Activated CD8-positive, alpha-beta T cell treated with anti-CD3 and anti-CD28 coated beads for 36 hours (primary cell): ENCODE measurements around the gene JMJD7. TPM values are rescaled to one million over a fixed set of nuclear protein-coding genes. Genes with fewer than 3 reads are reported as not detected.

Experiments
- ATAC-seq: fragments of 200-7000 bp; cut with Tn5 transposase; one replicate; pipeline ENCODE4 v1.10.0; 2021; ENCODE audit warnings: mild to moderate bottlenecking, moderate library complexity
- CTCF ChIA-PET: fragments of 350-600 bp; sonication (Branson Sonifier 250); formaldehyde crosslinking; loops from one replicate; lab custom pipeline; 2021; ENCODE audit warnings: antibody characterized with exemption; lab: Charles Lee
- POLR2A ChIA-PET: fragments of 350-600 bp; sonication (Branson Sonifier 250); formaldehyde crosslinking; loops from one replicate; lab custom pipeline; 2021; ENCODE audit warnings: antibody characterized with exemption; lab: Charles Lee
- DNase-seq: peaks from one replicate; pipeline ENCODE4 v3.0.0-alpha.2; 2020
- H3K27ac Mint-ChIP-seq: one replicate; pipeline ENCODE4 v1.8.0; 2021; ENCODE audit warnings: mild to moderate bottlenecking, mixed read lengths
- H3K27me3 Mint-ChIP-seq: one replicate; pipeline ENCODE4 v1.8.0; 2021; ENCODE audit warnings: mixed read lengths
- H3K36me3 Mint-ChIP-seq: one replicate; pipeline ENCODE4 v1.8.0; 2021; ENCODE audit warnings: low read depth, mixed read lengths
- H3K4me1 Mint-ChIP-seq: one replicate; pipeline ENCODE4 v1.8.0; 2021; ENCODE audit warnings: low read depth, mixed read lengths
- H3K4me3 Mint-ChIP-seq: one replicate; pipeline ENCODE4 v1.8.0; 2021; ENCODE audit warnings: mild to moderate bottlenecking, moderate library complexity, mixed read lengths
- H3K9me3 Mint-ChIP-seq: one replicate; pipeline ENCODE4 v1.8.0; 2021; ENCODE audit warnings: mixed read lengths
- CTCF ChIP-seq: fragments of 200-600 bp; IDR thresholded peaks from one replicate; pipeline ENCODE4 v1.8.0; 2022; ENCODE audit warnings: antibody characterized with exemption, mild to moderate bottlenecking
- intact Hi-C: fragments of 100-400 bp; cut with micrococcal nuclease; formaldehyde crosslinking; loops from one replicate; pipeline ENCODE4 v1.10.0; 2022
- total RNA-seq, 2 experiments: library from RNA; stranded (reverse); gene quantifications; one replicate each; pipeline ENCODE4 v1.2.3, GENCODE V29; 2021

The JMJD7 gene
- total RNA-seq, 2 experiments from 2014 or later: 8.2 to 13.2 TPM

- ChIA-PET POLR2A (interaction anchor here (1.1 kb wide), 1 partner anchor 11 kb away, joined by 4 read pairs; no protein-coding TSS in a partner anchor), CTCF (interaction anchor here (1.3 to 7.8 kb wide), 3 partner anchors 15 to 185 kb away, joined by 3 to 44 read pairs (median 39); partner anchors contain the start of gene MAPKBP1)
- peaks cover 35% of the 10 kb centered on the region for H3K4me1 Mint-ChIP-seq
- intact Hi-C loops: no loop called here
- H3K27me3 Mint-ChIP-seq: no peaks in the 10 kb centered on the region
- H3K36me3 Mint-ChIP-seq: peaks cover under 1% of the 10 kb centered on the region
- H3K4me3 Mint-ChIP-seq: no peak overlapping the region
- ATAC-seq: no peak
- H3K9me3 Mint-ChIP-seq: no peaks in the 10 kb centered on the region
- TF ChIP-seq CTCF: no peak
- DNase-seq: no peak
- no peak overlapping the region for H3K27ac Mint-ChIP-seq
Observed at GRCh38 chr15:41789236-41789635, 38.7 kb upstream of the JMJD7 start.

DNA sequence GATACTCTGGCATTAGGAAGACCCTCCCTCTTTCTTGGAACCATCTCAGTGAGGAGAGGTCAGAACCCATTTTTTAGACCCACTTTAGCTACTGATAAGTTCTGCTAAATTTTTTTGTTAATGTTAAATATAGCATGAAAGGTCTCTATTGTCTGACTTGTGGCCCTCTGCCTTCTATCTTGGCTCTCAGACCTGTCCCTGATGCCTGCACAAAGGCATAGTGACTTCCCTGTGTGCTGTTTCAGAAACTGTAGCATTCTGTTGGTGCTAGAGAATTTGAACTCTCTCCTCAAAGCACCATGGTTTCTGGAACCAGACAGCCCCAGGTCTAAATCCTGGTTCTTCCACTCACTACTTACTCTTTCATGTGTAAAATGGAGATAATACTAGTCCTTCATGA lies 38.2 kb upstream of the JMJD7 start:
- TF ChIP-seq CTCF: no peak
- Mint-ChIP-seq H3K27ac (no peak overlapping the region), H3K9me3 (no peaks in the 10 kb centered on the region), H3K36me3 (no peaks in the 10 kb centered on the region), H3K4me1 (peaks cover 35% of the 10 kb centered on the region), H3K27me3 (no peaks in the 10 kb centered on the region), H3K4me3 (no peak overlapping the region)
- intact Hi-C loops: no loop called here
- ATAC-seq (no peak), DNase-seq (no peak)
- ChIA-PET CTCF (interaction anchor here (1.3 to 7.8 kb wide), 3 partner anchors 16 to 186 kb away, joined by 3 to 44 read pairs (median 39); partner anchors contain the start of gene MAPKBP1), POLR2A (interaction anchor here (1.1 kb wide), 1 partner anchor 12 kb away, joined by 4 read pairs; no protein-coding TSS in a partner anchor)

- no peak overlapping the region for H3K27ac Mint-ChIP-seq
Observed at GRCh38 chr15:41790169-41790568, 37.7 kb upstream of the JMJD7 start.

DNA sequence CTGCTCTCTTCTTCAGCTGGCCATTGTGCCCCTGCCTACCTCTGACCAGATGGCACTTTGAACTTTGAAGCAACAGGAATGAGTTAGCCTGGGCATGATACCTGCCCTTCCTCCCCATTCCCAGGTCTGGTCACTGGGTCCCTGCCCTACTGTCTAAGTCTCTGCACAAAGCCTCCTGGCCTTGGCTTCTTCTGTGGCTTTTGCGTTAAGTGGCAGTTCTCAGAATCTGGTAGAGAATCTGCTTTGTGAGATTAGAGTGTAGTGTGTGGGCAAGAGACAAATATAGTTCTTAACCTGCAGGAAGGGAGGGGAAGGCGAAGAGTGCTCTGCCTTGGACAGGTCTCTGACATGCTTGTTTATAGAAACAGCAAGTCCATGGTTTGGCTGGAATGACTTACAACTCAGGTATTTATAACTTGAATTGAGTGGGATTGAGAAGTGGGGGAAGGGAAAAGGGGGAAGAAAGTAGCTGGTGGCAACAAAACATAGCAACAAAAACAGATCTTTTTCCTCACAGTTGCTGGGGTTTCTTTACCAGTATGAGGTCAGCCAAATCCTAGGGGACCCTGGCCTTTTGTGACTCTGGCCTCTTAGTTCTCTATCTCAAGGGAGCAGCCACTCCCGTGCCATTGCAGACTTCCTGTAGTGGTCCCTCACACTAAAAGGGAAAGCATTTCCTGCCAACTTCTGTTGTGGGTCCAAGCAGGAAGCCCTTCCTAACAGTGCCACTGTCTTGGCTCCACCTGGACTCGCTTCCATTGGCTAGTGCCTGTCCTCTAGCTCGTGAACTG lies 36.9 kb upstream of the JMJD7 start:
- no peak overlapping the region for H3K4me3 Mint-ChIP-seq
- ChIA-PET POLR2A (interaction anchor here (0.7 to 1.7 kb wide), 2 partner anchors 16 to 36 kb away, joined by 3 to 6 read pairs; partner anchors contain the start of gene MAPKBP1), CTCF (interaction anchor here (1.5 to 7.8 kb wide), 3 partner anchors 12 to 21 kb away, joined by 4 to 44 read pairs (median 39); partner anchors contain the start of gene MAPKBP1)
- H3K4me1 Mint-ChIP-seq: peaks cover 40% of the 10 kb centered on the region
- ATAC-seq: peak; percentile 62
- peak overlapping the region; percentile 64 for H3K27ac Mint-ChIP-seq
- no peaks in the 10 kb centered on the region for H3K9me3 Mint-ChIP-seq
- no peaks in the 10 kb centered on the region for H3K36me3 Mint-ChIP-seq
- no peak for TF ChIP-seq CTCF
- DNase-seq: no peak
- intact Hi-C loops: no loop called here
- H3K27me3 Mint-ChIP-seq: no peaks in the 10 kb centered on the region

More at GRCh38 chr15:41790169-41790568, 37.7 kb upstream of the JMJD7 start:
- ChIA-PET POLR2A (interaction anchor here (0.7 kb wide), 1 partner anchor 37 kb away, joined by 3 read pairs; no protein-coding TSS in a partner anchor), CTCF (interaction anchor here (5.9 to 7.8 kb wide), 2 partner anchors 16 to 22 kb away, joined by 39 to 44 read pairs; partner anchors contain the start of gene MAPKBP1)
- TF ChIP-seq CTCF: no peak
- H3K36me3 Mint-ChIP-seq: no peaks in the 10 kb centered on the region
- H3K27me3 Mint-ChIP-seq: no peaks in the 10 kb centered on the region
- peaks cover 36% of the 10 kb centered on the region for H3K4me1 Mint-ChIP-seq
- intact Hi-C loops: no loop called here
- H3K9me3 Mint-ChIP-seq: no peaks in the 10 kb centered on the region
- no peak for DNase-seq
- H3K4me3 Mint-ChIP-seq: no peak overlapping the region
- ATAC-seq: no peak
